A549 (cell line): ENCODE measurements around the gene HASPIN. TPM values are rescaled to one million over a fixed set of nuclear protein-coding genes. Genes with fewer than 3 reads are reported as not detected.

Source experiments
- ATAC-seq, 2 experiments: fragments of 200-7000 bp in 1 of 2; fragments of >200 bp in 1 of 2; cut with Nextera tagmentation in 1 of 2; cut with Tn5 transposase in 1 of 2; 3 replicates each; pipeline versions ENCODE4 v1.8.0 to v1.9.1; 2018 to 2020; ENCODE audit warnings: mild to moderate bottlenecking in 1 of 2, moderate library complexity in 1 of 2
- CTCF ChIA-PET: fragments of 300-600 bp; sonication (Branson Sonifier 250); formaldehyde crosslinking; extraction: SDS; loops from one replicate; lab custom pipeline; 2021; ENCODE audit warnings: antibody characterized with exemption, inconsistent platforms; lab: Yijun Ruan, JAX
- POLR2A ChIA-PET: fragments of 350-600 bp; formaldehyde crosslinking; extraction: SDS; loops from one replicate; lab custom pipeline; 2021; ENCODE audit warnings: antibody characterized with exemption, inconsistent platforms; lab: Yijun Ruan, JAX
- DNase-seq, 2 experiments: peaks; one replicate each; pipeline versions ENCODE4 v3.0.0 to v3.0.0-alpha.2; 2011 to 2016; ENCODE audit warnings: low read depth in 1 of 2, low spot score in 1 of 2
- FAIRE-seq: peaks from 2 replicates; lab custom pipeline; 2011; peaks lifted over from hg19 to GRCh38; lab: Jason Lieb, UNC
- H3K27ac ChIP-seq, 2 experiments: fragments of >200 bp; sonication (Bioruptor Twin); formaldehyde crosslinking; 3 replicates each; pipeline ENCODE4 v1.5.1; 2016 to 2017
- H3K4me1 ChIP-seq: fragments of >200 bp; sonication (Bioruptor Twin); formaldehyde crosslinking; 3 replicates; pipeline ENCODE4 v1.6.1; 2016
- H3K4me2 ChIP-seq: fragments of >200 bp; sonication (Bioruptor Twin); formaldehyde crosslinking; 3 replicates; pipeline ENCODE4 v1.6.1; 2016
- H3K4me3 ChIP-seq: fragments of >200 bp; sonication (Bioruptor Twin); formaldehyde crosslinking; 3 replicates; pipeline ENCODE4 v1.5.1; 2016
- H3K9me3 ChIP-seq: fragments of >200 bp; sonication (Bioruptor Twin); formaldehyde crosslinking; 3 replicates; pipeline ENCODE4 v1.6.1; 2016
- CEBPB ChIP-seq, 2 experiments: fragments of >200 bp in 1 of 2; sonication (Bioruptor Twin) in 1 of 2; formaldehyde crosslinking in 1 of 2; IDR thresholded peaks; 2 replicates each; pipeline ENCODE4 v1.6.1; 2012 to 2016
- CTCF ChIP-seq: fragments of >200 bp; sonication (Bioruptor Twin); formaldehyde crosslinking; IDR thresholded peaks from 3 replicates; pipeline ENCODE4 v1.5.1; 2016
- FOSB ChIP-seq: fragments of 250-450 bp; sonication (Bioruptor Pico); IDR thresholded peaks from 2 replicates; pipeline ENCODE4 v1.5.0; 2020; ENCODE audit warnings: mild to moderate bottlenecking, moderate library complexity
- FOSL2 ChIP-seq, 2 experiments: fragments of 450-650 bp in 1 of 2; fragments of >200 bp in 1 of 2; sonication (Bioruptor Twin) in 1 of 2; formaldehyde crosslinking; IDR thresholded peaks; 2 replicates each; pipeline versions ENCODE4 v1.5.0 to v1.6.1; 2016 to 2020; ENCODE audit warnings: mild to moderate bottlenecking in 1 of 2, moderate library complexity in 1 of 2
- FOXS1 ChIP-seq: fragments of 250-450 bp; sonication (Bioruptor Pico); IDR thresholded peaks from 2 replicates; pipeline ENCODE4 v1.5.0; 2020; ENCODE audit warnings: mild to moderate bottlenecking, moderate library complexity
- GATA3 ChIP-seq: IDR thresholded peaks from 2 replicates; pipeline ENCODE4 v1.6.1; 2012; ENCODE audit warnings: borderline replicate concordance
- HMGXB4 ChIP-seq: fragments of 250-450 bp; sonication (Bioruptor Pico); IDR thresholded peaks from 2 replicates; pipeline ENCODE4 v1.5.0; 2021; ENCODE audit warnings: mild to moderate bottlenecking, moderate library complexity, borderline replicate concordance
- JUNB ChIP-seq: fragments of >200 bp; sonication (Bioruptor Twin); formaldehyde crosslinking; IDR thresholded peaks from 2 replicates; pipeline ENCODE4 v1.6.1; 2016
- KDM5A ChIP-seq: fragments of 200-600 bp; sonication (generic); IDR thresholded peaks from 2 replicates; pipeline ENCODE4 v1.6.1; 2016; ENCODE audit warnings: antibody characterized with exemption, mild to moderate bottlenecking
- RCOR1 ChIP-seq: fragments of 150-350 bp; IDR thresholded peaks from 2 replicates; pipeline ENCODE4 v1.6.1; 2014; ENCODE audit warnings: antibody characterized with exemption, low read length, low read depth
- RFX5 ChIP-seq: fragments of 450-650 bp; IDR thresholded peaks from 2 replicates; pipeline ENCODE4 v1.7.1; 2014; ENCODE audit warnings: antibody characterized with exemption, mild to moderate bottlenecking, moderate library complexity
- RNF2 ChIP-seq: fragments of 200-600 bp; sonication (generic); IDR thresholded peaks from 2 replicates; pipeline ENCODE4 v1.6.1; 2016; ENCODE audit warnings: low read depth, mild to moderate bottlenecking, antibody characterized with exemption, moderate library complexity, borderline replicate concordance
- SMC3 ChIP-seq: fragments of >200 bp; sonication (Bioruptor Twin); formaldehyde crosslinking; IDR thresholded peaks from 3 replicates; pipeline ENCODE4 v1.6.1; 2018; ENCODE audit warnings: inconsistent platforms
- SREBF2 ChIP-seq: fragments of 450-650 bp; IDR thresholded peaks from 2 replicates; pipeline ENCODE4 v1.6.1; 2014; ENCODE audit warnings: mild to moderate bottlenecking, moderate library complexity
- ZC3H11A ChIP-seq: fragments of 450-650 bp; IDR thresholded peaks from 2 replicates; pipeline ENCODE4 v1.6.1; 2014; ENCODE audit warnings: antibody characterized with exemption, mild to moderate bottlenecking
- ZFP36 ChIP-seq: fragments of 450-650 bp; IDR thresholded peaks from 2 replicates; pipeline ENCODE4 v1.6.1; 2014; ENCODE audit warnings: borderline replicate concordance; ENCODE audit not compliant: partially characterized antibody
- ZSCAN20 ChIP-seq: fragments of 250-450 bp; sonication (Bioruptor Pico); IDR thresholded peaks from 2 replicates; pipeline ENCODE4 v1.8.0; 2022; ENCODE audit warnings: mild to moderate bottlenecking, moderate library complexity
- WGBS: methylation state at CpG from one replicate; pipeline ENCODE4 v1.1.6; 2017; ENCODE audit errors: missing lambda C conversion rate; 5-methylcytosine and 5-hydroxymethylcytosine counted together
- polyA plus RNA-seq, 4 experiments: library from polyadenylated mRNA; depleted of rRNA in 3 of 4; stranded (reverse); fragments of >200 nt; fragmentation: RNase III in 1 of 4; extraction: RNeasy Plus Mini Kit Qiagen cat#74134 plus additional on column Dnase treatment in 1 of 4; gene quantifications; 2 replicates in 3 of 4; 3 replicates in 1 of 4; pipeline ENCODE4 v1.2.3, GENCODE V29; 2011 to 2017
- TF ChIP-seq, protein P1 (sequence below): IDR thresholded peaks from 2 replicates; pipeline ENCODE4 v1.6.1; 2012; ENCODE audit warnings: low read depth, borderline replicate concordance
- TF ChIP-seq, protein P2 (sequence below): fragments of 250-450 bp; sonication (Bioruptor Pico); IDR thresholded peaks from 2 replicates; pipeline ENCODE4 v1.5.0; 2020; ENCODE audit warnings: low read depth, mild to moderate bottlenecking, moderate library complexity

HASPIN gene
- polyA plus RNA-seq, 2 of the 4 experiments (the other 2 are of a cell fraction): 8.7 to 11.5 TPM

GRCh38 chr17:3772764-3773163 is 49.1 kb downstream of the HASPIN start:
- CTCF ChIA-PET: interaction anchor here (0.6 to 3.8 kb wide), 11 partner anchors 12 to 245 kb away, joined by 3 to 16 read pairs (median 3); partner anchors contain the start of gene NCBP3
- WGBS: 79% methylated on average over 12 of the region's 12 CpGs
- FAIRE-seq: no peak

GRCh38 chr17:3773511-3773910 is 49.8 kb downstream of the HASPIN start:
- Histone ChIP-seq H3K4me2 (peak overlapping the region; percentile 50), H3K4me3 (no peak overlapping the region), H3K4me1 (peaks cover 13% of the 10 kb centered on the region), H3K9me3 (no peaks in the 10 kb centered on the region), H3K27ac (peak overlapping the region; percentile 36 to 67; a peak in 5 of 6 replicates)
- DNase-seq (peak in 1 of 2 experiments; percentile 46), ATAC-seq (peak; percentile 45 to 79; a peak in 4 of 6 replicates), FAIRE-seq (no peak)
- ChIA-PET CTCF (interaction anchor here (1.3 to 4.4 kb wide), 5 partner anchors 22 to 54 kb away, joined by 3 to 17 read pairs (median 16); no protein-coding TSS in a partner anchor), POLR2A (no interaction called here)
- TF ChIP-seq FOSL2 (IDR thresholded peaks at IDR 0.05) (peak; percentile 16; the same call in 1 of the 2 replicates), FOSL2 (CRISPR knock-in tag; IDR thresholded peaks at IDR 0.05) (peak; percentile 56), SREBF2 (no peak)
- WGBS: 33% methylated on average over 5 of the region's 5 CpGs

More at GRCh38 chr17:3772764-3773163, 49.1 kb downstream of the HASPIN start:
- H3K4me1 ChIP-seq: peaks cover 13% of the 10 kb centered on the region
- no peak overlapping the region for H3K4me2 ChIP-seq
- DNase-seq (no peak), ATAC-seq (0 out of 6 replicates have a peak, but pooled peaks of 1 of the 2 experiments have one; percentile 18)
- POLR2A ChIA-PET: no interaction called here
- H3K4me3 ChIP-seq: no peak overlapping the region
- TF ChIP-seq, protein P1, sequence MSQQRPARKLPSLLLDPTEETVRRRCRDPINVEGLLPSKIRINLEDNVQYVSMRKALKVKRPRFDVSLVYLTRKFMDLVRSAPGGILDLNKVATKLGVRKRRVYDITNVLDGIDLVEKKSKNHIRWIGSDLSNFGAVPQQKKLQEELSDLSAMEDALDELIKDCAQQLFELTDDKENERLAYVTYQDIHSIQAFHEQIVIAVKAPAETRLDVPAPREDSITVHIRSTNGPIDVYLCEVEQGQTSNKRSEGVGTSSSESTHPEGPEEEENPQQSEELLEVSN: no peak
- TF ChIP-seq FOSB (CRISPR knock-in tag): no peak
- no peak for TF ChIP-seq JUNB
- no peak for TF ChIP-seq RCOR1
- TF ChIP-seq CEBPB (IDR thresholded peaks at IDR 0.05): no peak
- TF ChIP-seq SMC3: no peak
- TF ChIP-seq ZSCAN20 (CRISPR knock-in tag): no peak
- no peak for TF ChIP-seq RNF2
- TF ChIP-seq GATA3: no peak
- TF ChIP-seq ZFP36: no peak
- no peak for TF ChIP-seq CTCF
- no peak for TF ChIP-seq HMGXB4 (CRISPR knock-in tag)
- no peak for TF ChIP-seq ZC3H11A
- TF ChIP-seq KDM5A: no peak
- TF ChIP-seq FOXS1 (CRISPR knock-in tag): no peak
- peak overlapping the region in 1 of 2 experiments; percentile 67; a peak in 2 of 6 replicates for H3K27ac ChIP-seq
- no peaks in the 10 kb centered on the region for H3K9me3 ChIP-seq

DNA sequence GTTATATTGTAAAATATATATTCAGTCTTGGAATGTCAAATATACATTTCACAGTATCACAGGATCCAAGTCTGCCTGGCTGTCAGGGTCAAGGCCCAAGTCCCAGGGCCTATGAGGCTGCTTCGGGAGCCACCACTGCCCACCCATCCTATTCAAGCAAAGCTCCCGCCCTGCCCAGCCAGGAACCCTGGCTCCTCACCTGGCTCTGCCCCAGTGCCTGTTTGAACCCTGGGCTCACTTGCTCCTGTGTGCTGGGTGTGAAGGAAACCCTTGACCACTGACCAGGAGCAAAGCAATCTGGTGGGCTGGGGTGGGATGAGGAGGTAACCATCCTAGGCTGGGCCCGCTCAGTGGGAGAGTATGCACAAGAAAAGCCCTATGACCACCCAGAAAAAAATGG is 50.3 kb downstream of the HASPIN start:
- no peak for DNase-seq
- ChIA-PET POLR2A (no interaction called here), CTCF (interaction anchor here (2.5 to 4.4 kb wide), 3 partner anchors 36 to 53 kb away, joined by 16 to 17 read pairs (median 16); no protein-coding TSS in a partner anchor)
- FAIRE-seq: no peak
- 86% methylated on average over 3 of the region's 3 CpGs for WGBS
- ATAC-seq: no peak
- Histone ChIP-seq H3K4me1 (peaks cover 13% of the 10 kb centered on the region), H3K4me3 (no peak overlapping the region), H3K27ac (peak overlapping the region; percentile 36 to 67; a peak in 4 of 6 replicates), H3K9me3 (no peaks in the 10 kb centered on the region), H3K4me2 (peak overlapping the region; percentile 50)
- TF ChIP-seq RFX5 (no peak), ZFP36 (no peak), FOSB (CRISPR knock-in tag) (no peak), RNF2 (no peak), FOXS1 (CRISPR knock-in tag) (no peak)
- TF ChIP-seq, protein P2, sequence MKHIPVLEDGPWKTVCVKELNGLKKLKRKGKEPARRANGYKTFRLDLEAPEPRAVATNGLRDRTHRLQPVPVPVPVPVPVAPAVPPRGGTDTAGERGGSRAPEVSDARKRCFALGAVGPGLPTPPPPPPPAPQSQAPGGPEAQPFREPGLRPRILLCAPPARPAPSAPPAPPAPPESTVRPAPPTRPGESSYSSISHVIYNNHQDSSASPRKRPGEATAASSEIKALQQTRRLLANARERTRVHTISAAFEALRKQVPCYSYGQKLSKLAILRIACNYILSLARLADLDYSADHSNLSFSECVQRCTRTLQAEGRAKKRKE: no peak
